Measurements from ENCODE around the gene GZF1. TPM values are rescaled to one million over a fixed set of nuclear protein-coding genes. Genes with fewer than 3 reads are reported as not detected.

The GZF1 gene
- total RNA-seq, 1 donor from 2014 or later: 9.6 TPM

- Mint-ChIP-seq H3K27ac (no peak overlapping the region), H3K27me3 (ENCODE audit: low read depth) (no peaks in the 10 kb centered on the region), H3K9me3 (no peaks in the 10 kb centered on the region), H3K36me3 (ENCODE audit: low read depth) (peaks cover 62% of the 10 kb centered on the region), H3K4me1 (ENCODE audit: low read depth) (peaks cover 16% of the 10 kb centered on the region), H3K4me3 (ENCODE audit: low read depth) (no peak overlapping the region)
- intact Hi-C loops (cut with micrococcal nuclease): no loop called here
- no peak for DNase-seq (ENCODE audit: low spot score)
These were observed 19.9 kb downstream of the GZF1 start for GRCh38 chr20:23381876-23382275.

DNA sequence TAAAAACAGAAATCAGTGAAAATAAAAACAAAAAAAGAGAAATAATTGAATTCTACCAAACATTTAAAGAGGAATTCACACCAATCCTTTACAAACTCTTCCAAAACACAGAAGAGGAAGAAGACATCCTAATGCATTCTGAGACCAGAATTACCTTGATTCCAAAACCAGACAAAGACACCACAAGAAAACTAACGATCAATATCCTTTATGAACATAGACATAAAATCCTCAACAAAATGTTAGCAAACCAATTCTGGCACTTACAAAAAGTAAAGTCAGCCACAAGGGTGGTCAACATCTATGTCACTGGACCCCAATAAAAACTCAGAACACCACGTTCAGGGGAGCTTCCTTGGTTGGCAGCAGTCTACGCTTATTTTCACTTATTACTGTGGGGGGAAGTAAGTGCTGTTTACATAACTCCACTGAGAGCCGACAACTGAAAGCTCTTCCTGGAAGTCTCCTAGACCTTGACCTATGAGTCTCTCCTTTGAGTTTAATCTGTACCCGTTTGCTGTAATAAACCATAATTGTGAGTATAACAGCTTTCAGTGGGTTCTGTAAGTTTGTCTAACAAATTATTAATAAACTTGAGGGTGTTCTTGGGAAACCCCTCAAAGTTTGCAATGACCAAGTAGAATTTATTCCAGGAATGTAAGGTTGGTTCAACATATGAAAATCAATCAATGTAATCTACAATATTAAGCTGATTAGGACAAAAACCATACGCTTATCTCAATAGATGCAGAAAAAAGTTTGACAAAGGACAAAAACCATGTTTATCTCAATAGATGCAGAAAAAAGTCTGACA lies 24.5 kb downstream of the GZF1 start:
- Mint-ChIP-seq H3K9me3 (no peaks in the 10 kb centered on the region), H3K4me3 (ENCODE audit: low read depth) (no peak overlapping the region), H3K4me1 (ENCODE audit: low read depth) (peaks cover 25% of the 10 kb centered on the region), H3K36me3 (ENCODE audit: low read depth) (peaks cover 77% of the 10 kb centered on the region), H3K27ac (no peak overlapping the region), H3K27me3 (ENCODE audit: low read depth) (no peaks in the 10 kb centered on the region)
- intact Hi-C loops (cut with micrococcal nuclease): no loop called here
- no peak for DNase-seq (ENCODE audit: low spot score)

- Mint-ChIP-seq H3K27ac (no peak overlapping the region), H3K36me3 (ENCODE audit: low read depth) (peaks cover 78% of the 10 kb centered on the region), H3K9me3 (no peaks in the 10 kb centered on the region), H3K27me3 (ENCODE audit: low read depth) (no peaks in the 10 kb centered on the region), H3K4me1 (ENCODE audit: low read depth) (peaks cover 23% of the 10 kb centered on the region), H3K4me3 (ENCODE audit: low read depth) (no peak overlapping the region)
- no peak for DNase-seq (ENCODE audit: low spot score)
- intact Hi-C loops (cut with micrococcal nuclease): no loop called here
These were observed 25.1 kb downstream of the GZF1 start for GRCh38 chr20:23387118-23387443.

GRCh38 chr20:23390091-23390774 lies 28.3 kb downstream of the GZF1 start:
- Mint-ChIP-seq H3K27me3 (ENCODE audit: low read depth) (no peaks in the 10 kb centered on the region), H3K27ac (no peak overlapping the region), H3K36me3 (ENCODE audit: low read depth) (peaks cover 79% of the 10 kb centered on the region), H3K4me3 (ENCODE audit: low read depth) (no peak overlapping the region), H3K4me1 (ENCODE audit: low read depth) (peaks cover 24% of the 10 kb centered on the region), H3K9me3 (no peaks in the 10 kb centered on the region)
- intact Hi-C loops (cut with micrococcal nuclease): no loop called here
- no peak for DNase-seq (ENCODE audit: low spot score)

DNA sequence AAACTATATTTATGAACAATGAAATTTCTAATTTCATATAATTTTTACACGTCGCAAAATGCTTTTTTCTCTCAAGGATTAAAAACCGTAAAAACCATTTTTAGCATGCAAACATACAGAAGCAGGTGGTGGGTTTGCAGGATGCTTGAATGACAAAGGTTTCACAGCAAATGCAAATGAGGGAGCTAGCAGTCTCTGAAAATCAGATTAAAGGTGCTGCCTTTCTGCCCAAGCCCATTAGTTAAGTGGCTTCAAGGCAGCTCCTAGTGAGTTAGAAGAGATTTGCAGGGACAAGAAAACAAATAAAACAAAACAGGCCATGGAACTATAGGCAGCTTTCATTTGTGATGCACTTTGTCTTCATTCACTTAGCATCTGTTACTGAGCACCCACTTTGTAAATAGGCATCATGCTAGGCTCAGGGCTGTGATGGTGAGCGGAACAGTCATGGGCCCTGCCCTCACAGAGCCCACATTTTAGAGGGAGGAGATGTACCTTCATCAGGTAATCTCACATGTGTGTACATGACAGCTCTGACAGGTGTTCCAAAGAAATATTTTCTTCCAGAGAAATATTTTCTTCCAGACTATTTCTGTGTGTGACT lies 29.8 kb downstream of the GZF1 start:
- intact Hi-C loops (cut with micrococcal nuclease): no loop called here
- no peak overlapping the region for H3K27ac Mint-ChIP-seq
- peaks cover 22% of the 10 kb centered on the region for H3K4me1 Mint-ChIP-seq (ENCODE audit: low read depth)
- no peak overlapping the region for H3K4me3 Mint-ChIP-seq (ENCODE audit: low read depth)
- no peaks in the 10 kb centered on the region for H3K27me3 Mint-ChIP-seq (ENCODE audit: low read depth)
- H3K9me3 Mint-ChIP-seq: no peaks in the 10 kb centered on the region
- DNase-seq (ENCODE audit: low spot score): no peak
- H3K36me3 Mint-ChIP-seq (ENCODE audit: low read depth): peaks cover 65% of the 10 kb centered on the region

GRCh38 chr20:23393996-23394775 lies 32.2 kb downstream of the GZF1 start:
- Mint-ChIP-seq H3K27ac (peak overlapping the region; percentile 64), H3K36me3 (ENCODE audit: low read depth) (peaks cover 57% of the 10 kb centered on the region), H3K9me3 (no peaks in the 10 kb centered on the region), H3K27me3 (ENCODE audit: low read depth) (no peaks in the 10 kb centered on the region), H3K4me3 (ENCODE audit: low read depth) (no peak overlapping the region), H3K4me1 (ENCODE audit: low read depth) (peaks cover 35% of the 10 kb centered on the region)
- intact Hi-C loops (cut with micrococcal nuclease): no loop called here
- DNase-seq (ENCODE audit: low spot score): no peak

GRCh38 chr20:23396950-23397627 lies 35.1 kb downstream of the GZF1 start:
- no peak overlapping the region for H3K27ac Mint-ChIP-seq
- DNase-seq (ENCODE audit: low spot score): no peak
- no peak overlapping the region for H3K4me3 Mint-ChIP-seq (ENCODE audit: low read depth)
- no peaks in the 10 kb centered on the region for H3K27me3 Mint-ChIP-seq (ENCODE audit: low read depth)
- peaks cover 53% of the 10 kb centered on the region for H3K4me1 Mint-ChIP-seq (ENCODE audit: low read depth)
- H3K36me3 Mint-ChIP-seq (ENCODE audit: low read depth): peaks cover 54% of the 10 kb centered on the region
- intact Hi-C loops (cut with micrococcal nuclease): no loop called here
- no peaks in the 10 kb centered on the region for H3K9me3 Mint-ChIP-seq

DNA sequence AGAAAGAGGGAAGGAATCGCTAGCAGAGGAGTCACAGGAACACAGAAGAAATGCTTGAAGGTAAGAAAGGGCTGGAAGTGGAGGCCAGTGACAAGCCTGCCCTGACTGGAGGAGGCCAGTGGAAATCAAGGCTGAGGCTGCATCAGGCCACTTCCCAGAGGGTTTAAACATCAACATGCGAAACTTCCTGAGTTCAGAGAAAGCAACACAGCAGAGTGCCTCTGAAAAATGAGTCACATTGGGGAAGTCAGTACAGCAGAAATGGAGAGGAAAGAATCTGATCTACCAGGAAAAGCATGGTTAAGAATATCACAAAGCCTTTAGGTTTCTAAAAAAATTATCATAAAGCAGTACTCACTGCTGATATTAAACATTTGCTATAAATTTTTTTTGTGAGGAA lies 36.0 kb downstream of the GZF1 start:
- intact Hi-C loops (cut with micrococcal nuclease): loop anchor here (2.0 kb wide), 2 partner anchors 31 to 255 kb away; no protein-coding TSS in a partner anchor
- H3K4me3 Mint-ChIP-seq (ENCODE audit: low read depth): peak overlapping the region; percentile 43
- peak overlapping the region; percentile 74 for H3K27ac Mint-ChIP-seq
- no peaks in the 10 kb centered on the region for H3K9me3 Mint-ChIP-seq
- no peaks in the 10 kb centered on the region for H3K27me3 Mint-ChIP-seq (ENCODE audit: low read depth)
- H3K36me3 Mint-ChIP-seq (ENCODE audit: low read depth): peaks cover 58% of the 10 kb centered on the region
- peaks cover 57% of the 10 kb centered on the region for H3K4me1 Mint-ChIP-seq (ENCODE audit: low read depth)
- no peak for DNase-seq (ENCODE audit: low spot score)

DNA sequence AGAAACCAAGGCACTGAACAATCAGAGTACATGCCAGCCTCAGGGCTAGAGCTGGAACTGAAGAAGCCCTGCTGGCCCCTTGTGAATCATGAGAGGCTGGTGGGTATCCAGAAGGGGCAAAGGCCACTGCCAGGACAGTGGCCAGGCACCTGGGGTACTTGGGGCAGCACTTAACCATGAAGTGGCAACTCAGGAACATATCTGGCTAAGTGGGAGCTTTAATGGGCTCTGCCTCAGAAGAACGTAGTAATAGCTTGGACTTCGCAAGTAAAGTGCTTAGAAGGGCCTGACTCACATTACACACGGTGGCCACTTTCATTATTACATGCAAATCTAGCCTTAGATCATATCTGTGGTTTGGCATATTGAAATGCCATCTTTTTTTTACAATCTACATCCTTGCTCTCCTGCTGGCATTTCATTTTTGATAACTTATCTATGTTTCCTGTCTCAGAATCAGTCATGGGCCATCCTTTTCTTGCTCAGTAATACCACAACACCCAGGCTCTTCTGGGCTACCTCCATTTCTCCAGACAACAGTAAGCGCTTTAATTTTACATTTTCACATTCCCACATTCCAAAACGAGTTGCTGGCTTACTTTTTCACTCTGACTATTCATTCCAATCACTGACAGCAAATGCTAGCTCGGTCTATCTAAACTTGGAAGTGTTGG lies 37.7 kb downstream of the GZF1 start:
- peak overlapping the region; percentile 63 for H3K27ac Mint-ChIP-seq
- intact Hi-C loops (cut with micrococcal nuclease): loop anchor here (1.0 to 2.0 kb wide), 6 partner anchors 9 to 257 kb away; partner anchors contain the start of genes GZF1, NAPB and NXT1

GRCh38 chr20:23401051-23401450 lies 39.1 kb downstream of the GZF1 start:
- intact Hi-C loops (cut with micrococcal nuclease): no loop called here
- Mint-ChIP-seq H3K4me1 (ENCODE audit: low read depth) (peaks cover 55% of the 10 kb centered on the region), H3K27ac (no peak overlapping the region), H3K9me3 (no peaks in the 10 kb centered on the region), H3K27me3 (ENCODE audit: low read depth) (no peaks in the 10 kb centered on the region), H3K36me3 (ENCODE audit: low read depth) (peaks cover 40% of the 10 kb centered on the region), H3K4me3 (ENCODE audit: low read depth) (no peak overlapping the region)
- no peak for DNase-seq (ENCODE audit: low spot score)

More for the DNA sequence above, 37.7 kb downstream of the GZF1 start:
- H3K4me1 Mint-ChIP-seq (ENCODE audit: low read depth): peaks cover 57% of the 10 kb centered on the region
- H3K9me3 Mint-ChIP-seq: no peaks in the 10 kb centered on the region
- DNase-seq (ENCODE audit: low spot score): peak; percentile 15
- H3K36me3 Mint-ChIP-seq (ENCODE audit: low read depth): peaks cover 45% of the 10 kb centered on the region
- H3K27me3 Mint-ChIP-seq (ENCODE audit: low read depth): no peaks in the 10 kb centered on the region
- no peak overlapping the region for H3K4me3 Mint-ChIP-seq (ENCODE audit: low read depth)

DNA sequence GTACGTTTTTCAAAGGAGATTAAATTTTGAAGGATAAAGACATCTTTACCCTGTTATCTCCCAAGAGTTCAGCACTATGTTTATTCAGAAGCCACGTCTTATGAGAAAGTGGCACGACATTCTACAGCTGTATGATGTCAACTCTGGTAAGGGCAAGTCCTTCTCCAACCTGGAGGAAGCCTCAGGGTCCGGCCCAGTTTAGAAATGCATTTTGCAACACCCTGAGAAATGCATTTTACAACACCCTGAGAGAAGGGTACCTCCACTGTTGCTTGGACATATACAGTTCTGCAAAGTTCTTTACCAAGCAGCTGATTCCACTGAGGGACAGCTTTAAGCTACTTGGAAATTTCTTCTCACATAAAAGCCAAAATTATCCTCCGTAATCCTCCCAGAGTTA lies 41.8 kb downstream of the GZF1 start:
- peaks cover 31% of the 10 kb centered on the region for H3K36me3 Mint-ChIP-seq (ENCODE audit: low read depth)
- no peak overlapping the region for H3K4me3 Mint-ChIP-seq (ENCODE audit: low read depth)
- intact Hi-C loops (cut with micrococcal nuclease): no loop called here
- H3K4me1 Mint-ChIP-seq (ENCODE audit: low read depth): peaks cover 60% of the 10 kb centered on the region
- no peak for DNase-seq (ENCODE audit: low spot score)
- no peak overlapping the region for H3K27ac Mint-ChIP-seq
- no peaks in the 10 kb centered on the region for H3K9me3 Mint-ChIP-seq
- no peaks in the 10 kb centered on the region for H3K27me3 Mint-ChIP-seq (ENCODE audit: low read depth)

DNA sequence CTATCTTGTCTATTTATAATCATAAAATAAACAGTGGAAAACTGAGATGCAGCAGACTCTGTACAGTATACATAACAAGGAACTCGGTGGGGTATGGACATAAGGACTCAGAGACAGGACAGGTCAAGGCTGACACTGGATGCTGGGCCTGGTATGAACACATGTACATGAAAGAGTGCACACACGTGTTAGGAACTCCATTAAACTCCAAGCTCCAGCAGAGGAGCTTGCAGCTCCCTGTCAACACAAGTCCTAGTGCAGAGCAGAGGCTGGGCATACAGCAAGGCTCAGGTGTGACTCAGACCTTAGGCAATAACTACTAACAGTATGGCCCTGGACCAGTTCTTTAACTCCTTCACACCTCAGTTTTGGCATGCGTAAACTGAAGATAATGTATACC lies 42.2 kb downstream of the GZF1 start:
- no peak for DNase-seq (ENCODE audit: low spot score)
- Mint-ChIP-seq H3K36me3 (ENCODE audit: low read depth) (peaks cover 31% of the 10 kb centered on the region), H3K27me3 (ENCODE audit: low read depth) (no peaks in the 10 kb centered on the region), H3K4me3 (ENCODE audit: low read depth) (no peak overlapping the region), H3K4me1 (ENCODE audit: low read depth) (peaks cover 56% of the 10 kb centered on the region), H3K27ac (no peak overlapping the region), H3K9me3 (no peaks in the 10 kb centered on the region)
- intact Hi-C loops (cut with micrococcal nuclease): no loop called here
